ENCODE data around the gene FAM78A.

FAM78A gene

DNA sequence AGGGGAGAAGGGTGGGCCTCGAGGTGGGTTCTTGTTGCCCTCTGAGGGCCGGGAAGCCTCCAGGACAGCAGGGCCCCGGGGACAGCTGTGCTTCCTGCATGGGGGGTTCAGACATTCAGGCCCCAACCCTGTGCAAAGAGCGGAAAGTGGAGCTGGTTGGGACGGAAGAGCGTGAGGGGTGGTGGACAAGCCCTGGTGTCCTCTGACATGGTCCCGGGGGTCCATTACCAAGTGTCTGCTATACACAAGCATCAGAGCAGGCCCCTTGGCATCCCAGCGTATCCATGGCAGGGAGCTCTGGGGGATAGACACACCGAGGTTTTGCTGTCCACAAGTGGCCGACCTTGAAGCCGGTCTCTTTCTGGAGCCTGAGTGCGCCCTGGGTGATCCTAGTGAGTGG, 22.5 kb upstream of the FAM78A start:
- no peak overlapping the region for H3K4me3 ChIP-seq (ENCODE audit: low read depth, low read length)
- ChIA-PET POLR2A (no interaction called here), CTCF (no interaction called here)
- TF ChIP-seq, protein P1, sequence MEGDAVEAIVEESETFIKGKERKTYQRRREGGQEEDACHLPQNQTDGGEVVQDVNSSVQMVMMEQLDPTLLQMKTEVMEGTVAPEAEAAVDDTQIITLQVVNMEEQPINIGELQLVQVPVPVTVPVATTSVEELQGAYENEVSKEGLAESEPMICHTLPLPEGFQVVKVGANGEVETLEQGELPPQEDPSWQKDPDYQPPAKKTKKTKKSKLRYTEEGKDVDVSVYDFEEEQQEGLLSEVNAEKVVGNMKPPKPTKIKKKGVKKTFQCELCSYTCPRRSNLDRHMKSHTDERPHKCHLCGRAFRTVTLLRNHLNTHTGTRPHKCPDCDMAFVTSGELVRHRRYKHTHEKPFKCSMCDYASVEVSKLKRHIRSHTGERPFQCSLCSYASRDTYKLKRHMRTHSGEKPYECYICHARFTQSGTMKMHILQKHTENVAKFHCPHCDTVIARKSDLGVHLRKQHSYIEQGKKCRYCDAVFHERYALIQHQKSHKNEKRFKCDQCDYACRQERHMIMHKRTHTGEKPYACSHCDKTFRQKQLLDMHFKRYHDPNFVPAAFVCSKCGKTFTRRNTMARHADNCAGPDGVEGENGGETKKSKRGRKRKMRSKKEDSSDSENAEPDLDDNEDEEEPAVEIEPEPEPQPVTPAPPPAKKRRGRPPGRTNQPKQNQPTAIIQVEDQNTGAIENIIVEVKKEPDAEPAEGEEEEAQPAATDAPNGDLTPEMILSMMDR (IDR thresholded peaks at IDR 0.05; ENCODE audit: insufficient read depth, low read length, missing control alignments): no peak
- no peak for DNase-seq (ENCODE audit: low read depth, low spot score)

GRCh38 chr9:131298341-131298740, 22.0 kb upstream of the FAM78A start:
- ChIA-PET POLR2A (no interaction called here), CTCF (no interaction called here)
- DNase-seq (ENCODE audit: low read depth, low spot score): no peak
- TF ChIP-seq, protein P1 (IDR thresholded peaks at IDR 0.05; ENCODE audit: insufficient read depth, low read length, missing control alignments): no peak
- no peak overlapping the region for H3K4me3 ChIP-seq (ENCODE audit: low read depth, low read length)

GRCh38 chr9:131297903-131298302, 21.6 kb upstream of the FAM78A start:
- no peak for DNase-seq (ENCODE audit: low read depth, low spot score)
- no peak overlapping the region for H3K4me3 ChIP-seq (ENCODE audit: low read depth, low read length)
- TF ChIP-seq, protein P1 (IDR thresholded peaks at IDR 0.05; ENCODE audit: insufficient read depth, low read length, missing control alignments): no peak
- ChIA-PET POLR2A (no interaction called here), CTCF (no interaction called here)

GRCh38 chr9:131296906-131297500, 20.7 kb upstream of the FAM78A start:
- ChIA-PET POLR2A (no interaction called here), CTCF (no interaction called here)

GRCh38 chr9:131296460-131296859, 20.1 kb upstream of the FAM78A start:
- no peak for DNase-seq (ENCODE audit: low read depth, low spot score)
- CTCF ChIA-PET: no interaction called here
- TF ChIP-seq, protein P1 (IDR thresholded peaks at IDR 0.05; ENCODE audit: insufficient read depth, low read length, missing control alignments): no peak
- H3K4me3 ChIP-seq (ENCODE audit: low read depth, low read length): no peak overlapping the region
- POLR2A ChIA-PET: no interaction called here

More at GRCh38 chr9:131296906-131297500, 20.7 kb upstream of the FAM78A start:
- no peak for DNase-seq (ENCODE audit: low read depth, low spot score)
- H3K4me3 ChIP-seq (ENCODE audit: low read depth, low read length): no peak overlapping the region
- TF ChIP-seq, protein P1 (IDR thresholded peaks at IDR 0.05; ENCODE audit: insufficient read depth, low read length, missing control alignments): no peak

- ChIA-PET CTCF (interaction anchor here (1.3 kb wide), 1 partner anchor 44 kb away, joined by 5 read pairs; no protein-coding TSS in a partner anchor), POLR2A (no interaction called here)
- H3K4me3 ChIP-seq (ENCODE audit: low read depth, low read length): no peak overlapping the region
- DNase-seq (ENCODE audit: low read depth, low spot score): no peak
- TF ChIP-seq, protein P1 (IDR thresholded peaks at IDR 0.05; ENCODE audit: insufficient read depth, low read length, missing control alignments): no peak
These were observed 16.6 kb upstream of the FAM78A start for GRCh38 chr9:131292937-131293336.

All from AG04449 (cell line).